Measurements from ENCODE around the gene MARF1. TPM values are rescaled to one million over a fixed set of nuclear protein-coding genes. Genes with fewer than 3 reads are reported as not detected.

MARF1 gene
- total RNA-seq, 1 experiment from 2014 or later, result 59.4 TPM

DNA sequence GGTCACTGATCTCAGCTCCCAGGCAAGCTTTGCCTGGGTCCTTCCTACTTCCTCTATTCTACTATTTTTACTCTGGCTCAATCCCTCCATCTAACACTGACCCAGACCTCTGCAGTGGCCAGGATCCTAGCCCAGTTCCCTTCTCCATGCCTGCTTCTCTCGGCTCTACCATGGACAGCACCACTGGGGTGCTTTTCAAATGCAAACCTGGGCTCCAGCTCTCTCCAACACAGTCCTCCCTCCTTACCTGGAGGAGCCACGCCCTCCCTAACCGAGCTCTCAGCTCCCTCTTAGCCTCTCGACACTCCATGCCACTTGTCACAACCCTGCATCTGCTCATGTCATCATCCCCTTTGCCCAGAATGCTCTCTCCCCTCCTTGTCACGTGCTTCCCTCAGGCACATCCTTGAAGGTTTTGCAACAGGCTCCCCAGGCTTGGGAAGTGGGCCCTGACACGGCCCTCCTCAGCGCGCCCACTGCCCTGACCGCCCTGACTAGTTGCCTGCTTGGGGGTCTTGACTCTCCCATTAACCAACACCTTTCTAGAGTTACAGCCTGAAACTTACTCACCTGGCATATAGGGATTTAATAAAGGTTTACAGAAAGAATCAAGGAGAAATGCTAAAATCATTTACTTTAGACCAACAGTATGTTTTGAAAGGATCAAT, 41.6 kb downstream of the MARF1 start:
- H2AFZ ChIP-seq (ENCODE audit: low read depth, low read length, poor library complexity, severe bottlenecking), result no peak overlapping the region
- ATAC-seq (no peak), DNase-seq (ENCODE audit: low read depth, low spot score) (no peak)
- H3K27ac ChIP-seq (ENCODE audit: low read depth, low read length), result no peak overlapping the region
- H3K4me2 ChIP-seq (ENCODE audit: low read length), result no peak overlapping the region
- no peak overlapping the region for H3K4me3 ChIP-seq (replicated peaks in 1 of 2; ENCODE audit: low read depth in 1 of 2, low read length in 2 of 2)
- peaks cover 35 to 41% of the 10 kb centered on the region in 2 experiments; a peak in 3 of 4 replicates for H3K36me3 ChIP-seq (ENCODE audit: control insufficient read depth in 1 of 2, insufficient read depth in 2 of 2, low read length in 2 of 2)
- no peaks in the 10 kb centered on the region for H3K27me3 ChIP-seq (ENCODE audit: insufficient read depth, low read length)
- TF ChIP-seq POLR2A (IDR thresholded peaks at IDR 0.05; ENCODE audit: borderline replicate concordance, extremely low read depth, insufficient read depth, insufficient read length) (no peak), POLR2AphosphoS5 (IDR thresholded peaks at IDR 0.05; ENCODE audit: low read depth, low read length) (no peak), FOSL1 (IDR thresholded peaks at IDR 0.05; ENCODE audit: low read depth) (no peak), SRF (IDR thresholded peaks at IDR 0.05; ENCODE audit: low read depth) (no peak), EZH2phosphoT487 (IDR thresholded peaks at IDR 0.05; ENCODE audit: borderline replicate concordance) (no peak), EZH2 (IDR thresholded peaks at IDR 0.05) (no peak), ZNF274 (IDR thresholded peaks at IDR 0.05; ENCODE audit: low read depth, low read length) (no peak), RAD21 (IDR thresholded peaks at IDR 0.05; ENCODE audit: low read depth) (no peak), SIN3A (IDR thresholded peaks at IDR 0.05; ENCODE audit: low read depth) (no peak), EGR1 (IDR thresholded peaks at IDR 0.05; ENCODE audit: low read depth) (no peak), CEBPB (IDR thresholded peaks at IDR 0.05; ENCODE audit: low read depth) (no peak), JUND (IDR thresholded peaks at IDR 0.05) (no peak), ZFX (IDR thresholded peaks at IDR 0.05) (no peak), TCF7L2 (IDR thresholded peaks at IDR 0.05; ENCODE audit: borderline replicate concordance, extremely low read depth, insufficient read depth, insufficient read length) (no peak)
- intact Hi-C loops (cut with micrococcal nuclease), result no loop called here
- RAD21 ChIA-PET (ENCODE audit: low non-redundant PET in 1 of 2, low total read pairs in 2 of 2, uncharacterized antibody in 2 of 2, unreplicated experiment in 2 of 2), result no interaction called here
- peaks cover 0 to 11% of the 10 kb centered on the region in 2 experiments; a peak in 1 of 4 replicates for H3K4me1 ChIP-seq (ENCODE audit: control insufficient read depth in 1 of 2, insufficient read depth in 2 of 2, low read length in 2 of 2)
- no peaks in the 10 kb centered on the region for H4K20me1 ChIP-seq (ENCODE audit: insufficient read depth)
- CTCF ChIA-PET, result no interaction called here
- POLR2A ChIA-PET, result no interaction called here
- H3K9me2 ChIP-seq (ENCODE audit: insufficient read depth), result no peaks in the 10 kb centered on the region
- BruUV-seq (replicated peaks), result no TSS peak
- no peak overlapping the region for H3K9ac ChIP-seq (ENCODE audit: low read length)
- H3K79me2 ChIP-seq (ENCODE audit: insufficient read depth, low read length), result no peaks in the 10 kb centered on the region
- no peaks in the 10 kb centered on the region for H3K9me3 ChIP-seq (ENCODE audit: control insufficient read depth in 1 of 2, insufficient read depth in 1 of 2, low read depth in 1 of 2, low read length in 2 of 2)

Measured in HCT116 (cell line).